GM12878 (cell line): ENCODE data around the gene KAZN. TPM values are rescaled to one million over a fixed set of nuclear protein-coding genes. Genes with fewer than 3 reads are reported as not detected.

Source experiments
- ATAC-seq: fragments of 200-7000 bp; cut with Tn5 transposase; 3 replicates; pipeline ENCODE4 v1.9.1; 2020; ENCODE audit warnings: mild to moderate bottlenecking, moderate library complexity
- BruUV-seq: library from RNA; stranded (reverse); fragments of 400-500 nt; replicated peaks from 2 replicates; lab custom pipeline; 2021; lab: Mats Ljungman, UMichigan
- CTCF ChIA-PET: fragments of 300-600 bp; sonication (Branson Sonifier 250); formaldehyde crosslinking; extraction: SDS; loops from one replicate; lab custom pipeline; 2021; ENCODE audit warnings: inconsistent platforms; lab: Yijun Ruan, JAX
- POLR2A ChIA-PET: fragments of 350-600 bp; formaldehyde crosslinking; extraction: SDS; loops from one replicate; lab custom pipeline; 2021; ENCODE audit warnings: inconsistent platforms; lab: Charles Lee
- RAD21 ChIA-PET: fragments of 300-600 bp; sonication (Branson Sonifier 250); formaldehyde crosslinking; loops from one replicate; lab custom pipeline; 2023; ENCODE audit warnings: antibody characterized with exemption; ENCODE audit not compliant: unreplicated experiment; lab: Charles Lee
- SMC1A ChIA-PET: fragments of 300-600 bp; sonication (Branson Sonifier 250); formaldehyde crosslinking; loops from one replicate; lab custom pipeline; 2023; ENCODE audit not compliant: unreplicated experiment, uncharacterized antibody; lab: Charles Lee
- DNase-seq: peaks from one replicate; pipeline ENCODE4 v3.0.0-alpha.2; 2011; ENCODE audit warnings: low read depth, low spot score
- FAIRE-seq: peaks from 3 replicates; lab custom pipeline; 2011; peaks lifted over from hg19 to GRCh38; lab: Jason Lieb, UNC
- H2AFZ ChIP-seq: 2 replicates; pipeline ENCODE4 v1.6.0; 2011; ENCODE audit warnings: low read depth, low read length, control low read depth; ENCODE audit not compliant: control insufficient read depth
- H3K27ac ChIP-seq: 2 replicates; pipeline ENCODE4 v1.5.1; 2011; ENCODE audit warnings: control low read depth; ENCODE audit not compliant: control insufficient read depth, insufficient read depth
- H3K27me3 ChIP-seq, 2 experiments: replicated peaks in 1 of 2; 2 replicates each; pipeline versions ENCODE4 v1.6.0 to v1.6.1; 2011; ENCODE audit warnings: low read length in 1 of 2; ENCODE audit not compliant: control insufficient read depth in 2 of 2, insufficient read depth in 2 of 2
- H3K36me3 ChIP-seq, 2 experiments: 2 replicates each; pipeline ENCODE4 v1.5.1; 2011; ENCODE audit warnings: low read length in 1 of 2; ENCODE audit not compliant: control insufficient read depth in 2 of 2, insufficient read depth in 2 of 2
- H3K4me1 ChIP-seq: 2 replicates; pipeline ENCODE4 v1.6.1; 2011; ENCODE audit warnings: mild to moderate bottlenecking, low read length, moderate library complexity, mixed read lengths; ENCODE audit not compliant: control insufficient read depth, insufficient read depth
- H3K4me2 ChIP-seq: 2 replicates; pipeline ENCODE4 v1.6.0; 2011; ENCODE audit warnings: control low read depth; ENCODE audit not compliant: control insufficient read depth, insufficient read depth
- H3K4me3 ChIP-seq: fragments of 200-600 bp; sonication (generic); 2 replicates; pipeline ENCODE4 v1.5.1; 2016
- H3K79me2 ChIP-seq: 2 replicates; pipeline ENCODE4 v1.6.0; 2011; ENCODE audit warnings: low read length; ENCODE audit not compliant: control insufficient read depth, insufficient read depth
- H3K9ac ChIP-seq: 2 replicates; pipeline ENCODE4 v1.8.0; 2011; ENCODE audit warnings: low read length, control low read depth, mixed read lengths; ENCODE audit not compliant: control insufficient read depth, insufficient read depth
- H3K9me3 ChIP-seq: replicated peaks from 3 replicates; pipeline ENCODE4 v1.5.1; 2011; ENCODE audit warnings: mild to moderate bottlenecking, low read length; ENCODE audit not compliant: control insufficient read depth, insufficient read depth
- H4K20me1 ChIP-seq: 2 replicates; pipeline ENCODE4 v1.6.0; 2011; ENCODE audit not compliant: control insufficient read depth, insufficient read depth
- BHLHE40 ChIP-seq, 2 experiments: fragments of 450-650 bp in 1 of 2; IDR thresholded peaks; 2 replicates each; pipeline ENCODE4 v1.6.1; 2011 to 2017; ENCODE audit warnings: low read depth in 2 of 2, borderline replicate concordance in 1 of 2, improper control_type of control experiment in 1 of 2, low read length in 1 of 2, mild to moderate bottlenecking in 1 of 2
- EGR1 ChIP-seq, 2 experiments: IDR thresholded peaks; 1 replicate in 1 of 2; 2 replicates in 1 of 2; pipeline ENCODE4 v1.6.1; 2011 to 2012; ENCODE audit warnings: low read depth in 2 of 2, low read length in 2 of 2, borderline replicate concordance in 1 of 2, mild to moderate bottlenecking in 1 of 2, moderate library complexity in 1 of 2
- FOS ChIP-seq: IDR thresholded peaks from 3 replicates; pipeline ENCODE4 v1.6.1; 2011; ENCODE audit warnings: borderline replicate concordance; ENCODE audit not compliant: insufficient read length; ENCODE audit errors: extremely low read depth
- LARP7 ChIP-seq: fragments of 450-650 bp; IDR thresholded peaks from 2 replicates; pipeline ENCODE4 v1.6.1; 2017; ENCODE audit warnings: mild to moderate bottlenecking
- MEF2A ChIP-seq: IDR thresholded peaks from 2 replicates; pipeline ENCODE4 v1.6.1; 2011; ENCODE audit warnings: low read depth, mild to moderate bottlenecking, low read length, moderate library complexity; ENCODE audit not compliant: insufficient read depth
- NR2C2 ChIP-seq: IDR thresholded peaks from 2 replicates; pipeline ENCODE4 v1.6.1; 2011; ENCODE audit warnings: borderline replicate concordance, low read depth; ENCODE audit not compliant: control insufficient read depth, insufficient read length
- POLR2A ChIP-seq: IDR thresholded peaks from 2 replicates; pipeline ENCODE4 v1.6.1; 2011; ENCODE audit warnings: low read depth, mild to moderate bottlenecking, low read length
- RBBP5 ChIP-seq: fragments of 200-600 bp; sonication (generic); conservative IDR thresholded peaks from 2 replicates; pipeline ENCODE4 v1.6.1; 2016
- TCF7 ChIP-seq: IDR thresholded peaks from 2 replicates; pipeline ENCODE4 v1.6.1; 2014; ENCODE audit warnings: antibody characterized with exemption, borderline replicate concordance
- YY1 ChIP-seq: IDR thresholded peaks from 2 replicates; pipeline ENCODE4 v1.6.1; 2011; ENCODE audit warnings: low read depth, mild to moderate bottlenecking, low read length
- ZNF384 ChIP-seq: IDR thresholded peaks from 2 replicates; pipeline ENCODE4 v1.6.1; 2012; ENCODE audit warnings: low read depth, mild to moderate bottlenecking, low read length, improper control_type of control experiment, borderline replicate concordance
- ZSCAN29 ChIP-seq: fragments of 450-650 bp; IDR thresholded peaks from 2 replicates; pipeline ENCODE4 v1.6.1; 2017; ENCODE audit warnings: mild to moderate bottlenecking, moderate library complexity
- WGBS: methylation state at CpG from one replicate; pipeline ENCODE4 v1.1.6; 2016; ENCODE audit warnings: low lambda C conversion rate; ENCODE audit not compliant: insufficient replicate concordance, insufficient coverage; ENCODE audit errors: missing lambda C conversion rate; 5-methylcytosine and 5-hydroxymethylcytosine counted together
- in situ Hi-C: fragments of 300-500 bp; cut with MboI; formaldehyde crosslinking; loops from 9 replicates; pipeline ENCODE4 v1.14.3; 2018; ENCODE audit warnings: mixed read lengths
- intact Hi-C: fragments of 100-400 bp; cut with micrococcal nuclease; formaldehyde crosslinking; loops from one replicate; pipeline ENCODE4 v1.14.2; 2022; ENCODE audit not compliant: unreplicated experiment
- polyA plus RNA-seq, 11 experiments: library from polyadenylated mRNA; depleted of rRNA in 4 of 11; unstranded in 6 of 11; stranded (reverse) in 5 of 11; fragments of >200 nt; fragmentation: Nextera tagmentation in 4 of 11; fragmentation: Illumina TruSeq in 1 of 11; extraction: Ambion mirVana in 4 of 11; extraction: Trizol in 1 of 11; gene quantifications; 1 replicate in 1 of 11; 2 replicates in 10 of 11; pipeline versions ENCODE4 v1.2.1 to v1.2.3, GENCODE V29; 2011 to 2016; ENCODE audit warnings: inconsistent platforms in 2 of 11, missing spikeins in 2 of 11, low read depth in 1 of 11
- total RNA-seq, 4 experiments: library from RNA; depleted of rRNA in 3 of 4; stranded (reverse); fragments of >200 nt in 3 of 4; fragmentation: Illumina TruSeq in 1 of 4; extraction: Trizol in 1 of 4; gene quantifications; 2 replicates each; pipeline versions ENCODE4 v1.2.1 to v1.2.3, GENCODE V29; 2013 to 2021
- TF ChIP-seq, protein P1 (sequence below): IDR thresholded peaks from 2 replicates; pipeline ENCODE4 v1.6.1; 2012; ENCODE audit warnings: low read depth, low read length, improper control_type of control experiment
- TF ChIP-seq, protein P2 (sequence below): fragments of 450-650 bp; IDR thresholded peaks from 2 replicates; pipeline ENCODE4 v1.6.1; 2017; ENCODE audit warnings: antibody characterized with exemption, mild to moderate bottlenecking, moderate library complexity

The KAZN gene
- total and polyA plus RNA-seq, 10 of the 15 experiments (the other 5 are each of a cell fraction or from before 2014, with no cell fraction given), result 0.72 to 4.0 (median 1.2) TPM

DNA sequence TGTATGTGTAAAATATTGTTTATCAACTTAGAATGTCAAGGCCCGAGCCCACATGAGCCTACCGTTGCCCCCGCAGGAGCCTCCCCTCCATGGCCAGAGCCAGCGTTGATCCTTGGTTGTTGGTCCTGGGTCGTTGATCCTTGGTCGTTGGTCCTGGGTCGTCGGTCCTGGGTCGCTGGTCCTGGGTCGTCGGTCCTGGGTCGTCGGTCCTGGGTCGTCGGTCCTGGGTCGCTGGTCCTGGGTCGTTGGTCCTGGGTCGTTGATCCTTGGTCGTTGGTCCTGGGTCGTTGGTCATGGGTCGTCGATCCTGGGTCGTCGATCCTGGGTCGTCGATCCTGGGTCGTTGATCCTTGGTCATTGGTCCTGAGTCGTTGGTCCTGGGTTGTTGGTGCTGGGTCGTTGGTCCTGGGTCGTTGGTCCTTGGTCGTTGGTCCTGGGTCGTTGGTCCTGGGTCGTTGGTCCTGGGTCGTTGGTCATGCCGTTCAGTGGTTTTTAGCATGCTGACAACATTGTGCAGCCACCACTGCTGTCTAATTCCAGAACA, 450.0 kb downstream of the KAZN start:
- WGBS, result 32% methylated on average over 35 of the region's 35 CpGs
- RAD21 ChIA-PET, result no interaction called here

DNA sequence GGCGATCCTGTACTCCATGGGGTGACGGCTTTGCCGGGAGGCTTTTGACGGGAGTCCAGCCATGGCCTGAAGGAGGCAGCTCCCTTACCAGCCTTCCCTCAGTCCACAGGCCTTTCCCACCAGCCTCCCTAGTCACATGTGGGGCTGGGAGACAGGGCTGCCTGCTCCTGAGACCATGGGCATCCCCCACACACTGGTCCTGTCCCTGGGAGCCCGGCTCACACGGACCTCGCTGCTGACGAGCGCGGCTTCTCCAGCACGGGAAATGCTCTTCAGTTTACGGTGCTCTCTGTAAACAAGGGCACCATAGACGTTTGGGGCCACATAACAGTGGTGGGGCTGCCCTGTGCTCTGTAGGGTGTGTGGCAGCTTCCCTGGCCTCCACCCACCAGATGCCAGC, 450.6 kb downstream of the KAZN start:
- DNase-seq (no peak), ATAC-seq (no peak), FAIRE-seq (no peak)
- WGBS, result 69% methylated on average over 13 of the region's 13 CpGs
- Histone ChIP-seq H3K27ac (no peak overlapping the region), H2AFZ (no peak overlapping the region), H3K4me2 (no peak overlapping the region), H4K20me1 (no peaks in the 10 kb centered on the region), H3K4me1 (no peaks in the 10 kb centered on the region), H3K4me3 (no peak overlapping the region), H3K79me2 (no peaks in the 10 kb centered on the region), H3K9ac (no peak overlapping the region), H3K36me3 (no peaks in the 10 kb centered on the region), H3K9me3 (no peaks in the 10 kb centered on the region; the same call in 2 of the 3 replicates), H3K27me3 (no peaks in the 10 kb centered on the region)
- intact Hi-C loops (loop anchor here (5.0 to 10.0 kb wide), 5 partner anchors 134 to 1084 kb away; no protein-coding TSS in a partner anchor), in situ Hi-C loops (no loop called here)
- TF ChIP-seq, protein P1, sequence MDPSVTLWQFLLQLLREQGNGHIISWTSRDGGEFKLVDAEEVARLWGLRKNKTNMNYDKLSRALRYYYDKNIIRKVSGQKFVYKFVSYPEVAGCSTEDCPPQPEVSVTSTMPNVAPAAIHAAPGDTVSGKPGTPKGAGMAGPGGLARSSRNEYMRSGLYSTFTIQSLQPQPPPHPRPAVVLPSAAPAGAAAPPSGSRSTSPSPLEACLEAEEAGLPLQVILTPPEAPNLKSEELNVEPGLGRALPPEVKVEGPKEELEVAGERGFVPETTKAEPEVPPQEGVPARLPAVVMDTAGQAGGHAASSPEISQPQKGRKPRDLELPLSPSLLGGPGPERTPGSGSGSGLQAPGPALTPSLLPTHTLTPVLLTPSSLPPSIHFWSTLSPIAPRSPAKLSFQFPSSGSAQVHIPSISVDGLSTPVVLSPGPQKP, result no peak
- TF ChIP-seq POLR2A (no peak), TCF7 (no peak), YY1 (no peak)
- TF ChIP-seq, protein P2, sequence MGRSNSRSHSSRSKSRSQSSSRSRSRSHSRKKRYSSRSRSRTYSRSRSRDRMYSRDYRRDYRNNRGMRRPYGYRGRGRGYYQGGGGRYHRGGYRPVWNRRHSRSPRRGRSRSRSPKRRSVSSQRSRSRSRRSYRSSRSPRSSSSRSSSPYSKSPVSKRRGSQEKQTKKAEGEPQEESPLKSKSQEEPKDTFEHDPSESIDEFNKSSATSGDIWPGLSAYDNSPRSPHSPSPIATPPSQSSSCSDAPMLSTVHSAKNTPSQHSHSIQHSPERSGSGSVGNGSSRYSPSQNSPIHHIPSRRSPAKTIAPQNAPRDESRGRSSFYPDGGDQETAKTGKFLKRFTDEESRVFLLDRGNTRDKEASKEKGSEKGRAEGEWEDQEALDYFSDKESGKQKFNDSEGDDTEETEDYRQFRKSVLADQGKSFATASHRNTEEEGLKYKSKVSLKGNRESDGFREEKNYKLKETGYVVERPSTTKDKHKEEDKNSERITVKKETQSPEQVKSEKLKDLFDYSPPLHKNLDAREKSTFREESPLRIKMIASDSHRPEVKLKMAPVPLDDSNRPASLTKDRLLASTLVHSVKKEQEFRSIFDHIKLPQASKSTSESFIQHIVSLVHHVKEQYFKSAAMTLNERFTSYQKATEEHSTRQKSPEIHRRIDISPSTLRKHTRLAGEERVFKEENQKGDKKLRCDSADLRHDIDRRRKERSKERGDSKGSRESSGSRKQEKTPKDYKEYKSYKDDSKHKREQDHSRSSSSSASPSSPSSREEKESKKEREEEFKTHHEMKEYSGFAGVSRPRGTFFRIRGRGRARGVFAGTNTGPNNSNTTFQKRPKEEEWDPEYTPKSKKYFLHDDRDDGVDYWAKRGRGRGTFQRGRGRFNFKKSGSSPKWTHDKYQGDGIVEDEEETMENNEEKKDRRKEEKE, result no peak
- SMC1A ChIA-PET, result no interaction called here
- BruUV-seq, result no TSS peak
- POLR2A ChIA-PET, result no interaction called here
- CTCF ChIA-PET, result no interaction called here
- RAD21 ChIA-PET, result no interaction called here

More for the DNA sequence above, 450.0 kb downstream of the KAZN start:
- H3K36me3 ChIP-seq, result no peaks in the 10 kb centered on the region
- no peak for TF ChIP-seq ZNF384
- TF ChIP-seq LARP7, result no peak
- TF ChIP-seq EGR1 (IDR thresholded peaks at IDR 0.05; ENCODE audit: borderline replicate concordance in 1 of 2, low read depth in 2 of 2, low read length in 2 of 2), result no peak
- TF ChIP-seq RBBP5, result no peak
- no peak for TF ChIP-seq FOS
- no peak for TF ChIP-seq BHLHE40 (IDR thresholded peaks at IDR 0.05; ENCODE audit: borderline replicate concordance in 1 of 2, low read depth in 2 of 2, low read length in 1 of 2)
- no peak for TF ChIP-seq NR2C2
- no peak for TF ChIP-seq ZSCAN29
- no peak for TF ChIP-seq MEF2A
- TF ChIP-seq, all 136 proteins: peak for 0
- H3K27ac ChIP-seq, result no peak overlapping the region
- no peak for ATAC-seq
- no TSS peak for BruUV-seq
- no peaks in the 10 kb centered on the region for H3K27me3 ChIP-seq
- no peak overlapping the region for H2AFZ ChIP-seq
- no peaks in the 10 kb centered on the region for H4K20me1 ChIP-seq
- no peak overlapping the region for H3K4me3 ChIP-seq
- no peaks in the 10 kb centered on the region; the same call in 2 of the 3 replicates for H3K9me3 ChIP-seq
- in situ Hi-C loops (no loop called here), intact Hi-C loops (loop anchor here (5.0 to 10.0 kb wide), 5 partner anchors 134 to 1084 kb away; no protein-coding TSS in a partner anchor)
- H3K79me2 ChIP-seq, result no peaks in the 10 kb centered on the region
- SMC1A ChIA-PET, result no interaction called here
- POLR2A ChIA-PET, result no interaction called here
- no peak for FAIRE-seq
- DNase-seq, result no peak
- H3K4me1 ChIP-seq, result no peaks in the 10 kb centered on the region
- no peak overlapping the region for H3K9ac ChIP-seq
- CTCF ChIA-PET, result no interaction called here
- no peak overlapping the region for H3K4me2 ChIP-seq
